Motor neuron (in vitro differentiated cells): ENCODE data around the gene PRKN. TPM values are rescaled to one million over a fixed set of nuclear protein-coding genes. Genes with fewer than 3 reads are reported as not detected.

Source experiments
- ATAC-seq, 8 experiments: fragments of 200-7000 bp; cut with Tn5 transposase; replicated peaks in 6 of 8; 2 replicates each; pipeline ENCODE4 v1.8.0; 2021; ENCODE audit warnings: mild to moderate bottlenecking in 8 of 8, moderate library complexity in 8 of 8
- H3K27ac ChIP-seq, 2 donors: fragments of 250-450 bp; sonication (Bioruptor Pico); 2 replicates each; pipeline ENCODE4 v1.9.0; 2021; ENCODE audit warnings: antibody characterized with exemption in 2 of 2, mild to moderate bottlenecking in 2 of 2, moderate library complexity in 1 of 2
- H3K4me1 ChIP-seq, 2 donors: fragments of 250-450 bp; sonication (Bioruptor Pico); replicated peaks in 1 of 2; 2 replicates each; pipeline ENCODE4 v1.6.1; 2021; ENCODE audit warnings: antibody characterized with exemption in 2 of 2, mild to moderate bottlenecking in 2 of 2, moderate library complexity in 1 of 2
- H3K4me3 ChIP-seq, 5 donors: fragments of 250-450 bp; sonication (Bioruptor Pico); 2 replicates each; pipeline ENCODE4 v1.9.0; 2021; ENCODE audit warnings: antibody characterized with exemption in 5 of 5, mild to moderate bottlenecking in 5 of 5, moderate library complexity in 4 of 5
- WGBS, 10 experiments: fragments of 450-650 bp; shearing (Covaris generic); methylation state at CpG; one replicate each; pipeline ENCODE4 v1.0.0; 2022; 5-methylcytosine and 5-hydroxymethylcytosine counted together
- in situ Hi-C, 9 experiments: fragments of 400-800 bp; cut with MboI; loops; one replicate each; pipeline ENCODE4 v1.15.0; 2021; ENCODE audit warnings: low sequenced_read_pairs in 9 of 9, low pct_unique_long_range_greater_than_20kb in 2 of 9; ENCODE audit not compliant: unreplicated experiment in 9 of 9
- total RNA-seq, 8 experiments: library from RNA; unstranded; fragments of 300-600 nt; gene quantifications; 2 replicates each; pipeline versions ENCODE4 v1.2.3 to v1.2.4, GENCODE V29; 2022

Gene PRKN
- total RNA-seq, 8 experiments from 2014 or later, result 0.71 to 8.1 (median 2.9) TPM

GRCh38 chr6:161366301-161366923 lies 1361.2 kb downstream of the PRKN start:
- Histone ChIP-seq H3K4me1 (no peaks in the 10 kb centered on the region), H3K27ac (no peak overlapping the region), H3K4me3 (no peak overlapping the region)
- ATAC-seq, result no peak
- 56 to 99% (median 92%) methylated on average over 1 to 11 of the region's 11 CpGs for WGBS, 10 experiments
- in situ Hi-C loops, result loop anchor here (25.0 kb wide), 6 partner anchors 204 to 829 kb away; no protein-coding TSS in a partner anchor

- no peak for ATAC-seq
- 15 to 100% (median 68%) methylated on average over 1 to 5 of the region's 6 CpGs; no CpG with 5 or more reads in 1 of the 10 experiments for WGBS, 10 experiments
- Histone ChIP-seq H3K4me3 (no peak overlapping the region), H3K27ac (no peak overlapping the region), H3K4me1 (no peaks in the 10 kb centered on the region)
- in situ Hi-C loops, result loop anchor here (25.0 kb wide), 6 partner anchors 203 to 828 kb away; no protein-coding TSS in a partner anchor
Observed at GRCh38 chr6:161365633-161366032, 1361.9 kb downstream of the PRKN start.

- Histone ChIP-seq H3K4me1 (no peaks in the 10 kb centered on the region), H3K27ac (no peak overlapping the region), H3K4me3 (no peak overlapping the region)
- in situ Hi-C loops, result loop anchor here (25.0 kb wide), 6 partner anchors 201 to 826 kb away; no protein-coding TSS in a partner anchor
- no peak for ATAC-seq
Observed at GRCh38 chr6:161363286-161363685, 1364.3 kb downstream of the PRKN start.

GRCh38 chr6:161362266-161362665 lies 1365.3 kb downstream of the PRKN start:
- no peak for ATAC-seq
- in situ Hi-C loops, result loop anchor here (25.0 kb wide), 6 partner anchors 200 to 825 kb away; no protein-coding TSS in a partner anchor
- Histone ChIP-seq H3K4me3 (no peak overlapping the region), H3K4me1 (no peaks in the 10 kb centered on the region), H3K27ac (no peak overlapping the region)
- WGBS, 10 experiments, result 65 to 100% (median 88%) methylated on average over 1 to 7 of the region's 7 CpGs

- Histone ChIP-seq H3K4me3 (no peak overlapping the region), H3K4me1 (no peaks in the 10 kb centered on the region), H3K27ac (no peak overlapping the region)
- ATAC-seq, result no peak
- in situ Hi-C loops, result loop anchor here (25.0 kb wide), 6 partner anchors 199 to 824 kb away; no protein-coding TSS in a partner anchor
- 37 to 92% (median 71%) methylated on average over 1 to 5 of the region's 9 CpGs; no CpG with 5 or more reads in 4 of the 10 experiments for WGBS, 10 experiments
Observed at GRCh38 chr6:161361529-161361928, 1366.0 kb downstream of the PRKN start.

- H3K4me3 ChIP-seq, result no peak overlapping the region
- no peaks in the 10 kb centered on the region for H3K4me1 ChIP-seq
- no peak for ATAC-seq
- in situ Hi-C loops, result loop anchor here (25.0 kb wide), 6 partner anchors 198 to 823 kb away; no protein-coding TSS in a partner anchor
- WGBS, 10 experiments, result 14 to 87% (median 81%) methylated on average over 1 to 3 of the region's 3 CpGs; no CpG with 5 or more reads in 6 of the 10 experiments
- no peak overlapping the region for H3K27ac ChIP-seq
Observed at GRCh38 chr6:161360520-161360919, 1367.0 kb downstream of the PRKN start.

GRCh38 chr6:161359618-161359945 lies 1368.0 kb downstream of the PRKN start:
- H3K4me3 ChIP-seq, result no peak overlapping the region
- 20 to 100% (median 93%) methylated on average over 1 to 5 of the region's 5 CpGs; no CpG with 5 or more reads in 3 of the 10 experiments for WGBS, 10 experiments
- H3K4me1 ChIP-seq, result no peaks in the 10 kb centered on the region
- peak in 2 of 8 experiments; percentile 32 to 43 for ATAC-seq
- in situ Hi-C loops, result loop anchor here (25.0 kb wide), 6 partner anchors 197 to 822 kb away; no protein-coding TSS in a partner anchor
- no peak overlapping the region for H3K27ac ChIP-seq

GRCh38 chr6:161356167-161356854 lies 1371.3 kb downstream of the PRKN start:
- H3K4me3 ChIP-seq, result no peak overlapping the region
- WGBS, 10 experiments, result 61 to 93% (median 80%) methylated on average over 2 to 15 of the region's 21 CpGs; no CpG with 5 or more reads in 3 of the 10 experiments
- H3K27ac ChIP-seq, result no peak overlapping the region
- in situ Hi-C loops, result loop anchor here (25.0 kb wide), 6 partner anchors 194 to 819 kb away; no protein-coding TSS in a partner anchor
- no peaks in the 10 kb centered on the region for H3K4me1 ChIP-seq
- ATAC-seq, result no peak

- ATAC-seq, result no peak
- Histone ChIP-seq H3K27ac (no peak overlapping the region), H3K4me1 (no peaks in the 10 kb centered on the region), H3K4me3 (no peak overlapping the region)
- in situ Hi-C loops, result loop anchor here (25.0 kb wide), 6 partner anchors 193 to 818 kb away; no protein-coding TSS in a partner anchor
- WGBS, 10 experiments, result 66 to 100% (median 87%) methylated on average over 2 to 9 of the region's 10 CpGs; no CpG with 5 or more reads in 1 of the 10 experiments
Observed at GRCh38 chr6:161355696-161356095, 1371.9 kb downstream of the PRKN start.

- H3K27ac ChIP-seq, result no peak overlapping the region
- no peaks in the 10 kb centered on the region for H3K4me1 ChIP-seq
- ATAC-seq, result no peak
- no peak overlapping the region for H3K4me3 ChIP-seq
- 17 to 100% (median 90%) methylated on average over 1 to 12 of the region's 13 CpGs; no CpG with 5 or more reads in 1 of the 10 experiments for WGBS, 10 experiments
- in situ Hi-C loops, result loop anchor here (25.0 kb wide), 6 partner anchors 193 to 818 kb away; no protein-coding TSS in a partner anchor
Observed at GRCh38 chr6:161354956-161355355, 1372.6 kb downstream of the PRKN start.

- no peak for ATAC-seq
- WGBS, 10 experiments, result 80 to 100% (median 86%) methylated on average over 1 to 10 of the region's 12 CpGs; no CpG with 5 or more reads in 1 of the 10 experiments
- in situ Hi-C loops, result loop anchor here (25.0 kb wide), 6 partner anchors 192 to 817 kb away; no protein-coding TSS in a partner anchor
- H3K4me3 ChIP-seq, result no peak overlapping the region
- no peaks in the 10 kb centered on the region for H3K4me1 ChIP-seq
- no peak overlapping the region for H3K27ac ChIP-seq
Observed at GRCh38 chr6:161354276-161354840, 1373.2 kb downstream of the PRKN start.

GRCh38 chr6:161353208-161353613 lies 1374.4 kb downstream of the PRKN start:
- H3K4me3 ChIP-seq, result no peak overlapping the region
- H3K27ac ChIP-seq, result no peak overlapping the region
- no peaks in the 10 kb centered on the region for H3K4me1 ChIP-seq
- in situ Hi-C loops, result loop anchor here (25.0 kb wide), 6 partner anchors 191 to 816 kb away; no protein-coding TSS in a partner anchor
- ATAC-seq, result peak in 3 of 8 experiments; percentile 32 to 77 (median 64)
- 40 to 100% (median 72%) methylated on average over 1 to 9 of the region's 11 CpGs; no CpG with 5 or more reads in 3 of the 10 experiments for WGBS, 10 experiments

GRCh38 chr6:161351858-161352257 lies 1375.7 kb downstream of the PRKN start:
- WGBS, 10 experiments, result 47 to 96% (median 80%) methylated on average over 1 to 5 of the region's 5 CpGs
- ATAC-seq, result no peak
- Histone ChIP-seq H3K27ac (no peak overlapping the region), H3K4me3 (no peak overlapping the region), H3K4me1 (no peaks in the 10 kb centered on the region)
- in situ Hi-C loops, result loop anchor here (25.0 kb wide), 6 partner anchors 190 to 815 kb away; no protein-coding TSS in a partner anchor
